NCI-H1930 (cell line): ENCODE results near the gene OOEP.

Experiments
- DNase-seq, 2 experiments: peaks; one replicate each; lab custom pipeline; 2025; lab: John Stamatoyannopoulos, UW

OOEP gene

GRCh38 chr6:73364549-73364948, 5.1 kb downstream of the OOEP start:
- no peak for DNase-seq

GRCh38 chr6:73364121-73364520, 5.6 kb downstream of the OOEP start:
- no peak for DNase-seq

GRCh38 chr6:73363537-73363875, 6.2 kb downstream of the OOEP start:
- no peak for DNase-seq

- DNase-seq = no peak
Measured at GRCh38 chr6:73362869-73363536, 6.7 kb downstream of the OOEP start.

GRCh38 chr6:73362358-73362757, 7.3 kb downstream of the OOEP start, which contains the start of gene KHDC3L:
Gene KHDC3L (plus strand): TSS chr6:73362658. CDS start chr6:73362730, 72 bp downstream.
- no peak for DNase-seq

GRCh38 chr6:73353636-73354593, 15.8 kb downstream of the OOEP start, which contains the start of gene DPPA5:
Gene DPPA5 (minus strand): TSS chr6:73354276. CDS start chr6:73354225, 51 bp downstream.
- no peak for DNase-seq

GRCh38 chr6:73349311-73349710, 20.4 kb downstream of the OOEP start:
- DNase-seq = no peak

- DNase-seq = no peak
Measured at GRCh38 chr6:73348550-73349204, 21.0 kb downstream of the OOEP start.

- no peak for DNase-seq
Measured at GRCh38 chr6:73343164-73343563, 26.5 kb downstream of the OOEP start.

- DNase-seq = no peak
Measured at GRCh38 chr6:73342174-73342573, 27.5 kb downstream of the OOEP start.

- no peak for DNase-seq
Measured at GRCh38 chr6:73341335-73341734, 28.4 kb downstream of the OOEP start.

- DNase-seq = no peak
Measured at GRCh38 chr6:73340048-73340447, 29.6 kb downstream of the OOEP start.

GRCh38 chr6:73339340-73339739, 30.4 kb downstream of the OOEP start:
- DNase-seq = no peak

GRCh38 chr6:73329201-73329600, 40.5 kb downstream of the OOEP start:
- DNase-seq = no peak

GRCh38 chr6:73328790-73329189, 40.9 kb downstream of the OOEP start:
- DNase-seq = no peak

GRCh38 chr6:73325656-73326055, 44.0 kb downstream of the OOEP start:
- no peak for DNase-seq

GRCh38 chr6:73323323-73323722, 46.4 kb downstream of the OOEP start:
- no peak for DNase-seq
